ENCODE results near the gene FRMD4A. TPM values are rescaled to one million over a fixed set of nuclear protein-coding genes. Genes with fewer than 3 reads are reported as not detected.
"Not testable (repeated sequence)": the region's sequence is repeated elsewhere in the genome, so short reads cannot be mapped to it uniquely, and the experiment has no call there.

FRMD4A gene
- total RNA-seq, 1 experiment from 2014 or later = 8.8 TPM

DNA sequence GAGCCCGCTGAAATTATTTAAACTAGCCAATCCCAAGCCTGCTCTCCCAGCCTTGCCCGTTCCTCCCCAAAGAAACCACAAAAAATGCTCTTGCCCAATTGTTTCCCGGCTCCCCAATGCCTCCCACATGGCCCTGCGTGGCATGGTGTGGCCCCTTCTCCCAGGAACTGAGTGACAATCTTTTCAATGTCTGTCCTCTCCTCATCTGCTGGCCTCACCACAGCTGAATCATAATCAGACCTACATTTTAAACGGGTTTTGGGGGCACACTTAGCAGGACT, 542.5 kb downstream of the FRMD4A start:
- Histone ChIP-seq H3K9me3 (no peaks in the 10 kb centered on the region), H3K27me3 (no peaks in the 10 kb centered on the region), H3K36me3 (no peaks in the 10 kb centered on the region), H3K4me3 (no peak overlapping the region)
- no peak for DNase-seq

DNA sequence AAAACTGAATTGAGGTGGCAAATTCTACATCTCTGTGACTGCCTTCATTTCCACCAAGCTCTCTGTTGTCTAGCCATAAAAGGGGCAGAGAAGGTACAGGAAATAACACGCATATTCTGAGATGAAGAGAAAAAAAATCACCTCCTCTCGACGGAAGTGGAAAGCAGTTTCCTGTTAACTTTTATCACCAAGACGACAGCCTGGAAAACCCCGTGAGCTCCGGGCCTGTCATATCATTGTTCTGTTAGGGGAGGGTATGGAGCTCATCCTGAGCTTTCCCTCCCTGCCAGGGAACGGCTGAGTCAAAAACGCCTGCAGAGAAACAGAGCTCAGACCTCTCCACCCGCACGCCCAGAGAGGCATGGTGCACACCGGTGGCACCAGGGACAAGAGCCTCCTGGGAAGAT, 543.7 kb downstream of the FRMD4A start:
- Histone ChIP-seq H3K9me3 (no peaks in the 10 kb centered on the region), H3K4me3 (no peak overlapping the region), H3K36me3 (no peaks in the 10 kb centered on the region), H3K27me3 (no peaks in the 10 kb centered on the region)
- no peak for DNase-seq

DNA sequence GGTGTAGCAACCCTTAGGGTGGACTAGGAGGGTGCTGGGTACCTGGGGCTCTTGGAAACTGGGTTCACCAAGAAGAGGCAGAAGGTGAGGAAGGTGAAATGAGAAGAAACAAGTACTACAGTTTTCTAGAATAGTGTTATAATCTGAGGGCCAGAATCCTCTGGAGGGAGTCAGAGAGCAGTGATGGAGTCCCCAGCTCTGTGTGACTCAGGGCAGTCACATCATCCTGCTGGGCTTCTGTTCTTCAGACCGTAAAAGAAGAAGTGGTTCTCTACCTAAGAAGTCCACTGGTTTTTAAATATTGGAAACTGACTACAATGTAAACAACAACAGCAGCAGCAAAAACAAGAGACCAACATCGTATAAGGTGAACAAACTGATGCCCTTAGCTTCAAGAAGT, 546.7 kb downstream of the FRMD4A start:
- Histone ChIP-seq H3K27me3 (no peaks in the 10 kb centered on the region), H3K4me3 (no peak overlapping the region), H3K36me3 (no peaks in the 10 kb centered on the region), H3K9me3 (no peaks in the 10 kb centered on the region)
- DNase-seq = no peak

DNA sequence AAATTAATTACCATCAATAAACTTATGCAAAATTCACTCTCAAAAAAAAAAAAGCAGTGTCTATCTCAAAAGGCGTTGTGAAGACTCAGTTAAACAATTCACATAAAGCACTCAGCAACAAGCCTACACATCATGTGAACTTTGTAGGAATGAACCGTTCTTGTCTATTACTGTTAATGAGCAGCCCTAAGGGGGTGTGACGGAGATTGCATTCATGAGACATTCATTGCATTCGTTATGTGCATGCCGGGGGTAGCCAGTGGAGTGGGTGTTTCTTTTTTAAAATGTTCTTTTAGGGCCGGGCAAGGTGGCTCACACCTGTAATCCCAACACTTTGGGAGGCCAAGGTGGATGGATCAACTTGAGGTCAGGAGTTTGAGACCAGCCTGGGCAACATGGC, 551.0 kb downstream of the FRMD4A start:
- Histone ChIP-seq H3K36me3 (no peaks in the 10 kb centered on the region; the same call in 1 of the 2 replicates), H3K4me3 (no peak overlapping the region), H3K27me3 (no peaks in the 10 kb centered on the region), H3K9me3 (0 out of 2 replicates have a peak, but pooled peaks cover 4% of the 10 kb centered on the region)
- no peak for DNase-seq

DNA sequence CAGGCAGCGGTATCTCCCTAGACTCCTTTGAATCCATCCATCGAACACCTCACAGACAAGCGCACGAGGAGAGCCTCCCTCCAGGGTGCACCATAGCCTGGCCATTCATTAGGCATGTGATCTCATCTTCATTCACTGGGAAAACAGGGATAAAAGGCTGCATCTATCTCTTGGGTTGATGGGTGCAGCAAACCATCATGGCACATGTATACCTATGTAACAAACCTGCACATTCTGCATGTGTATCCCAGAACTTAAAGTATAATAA, 552.1 kb downstream of the FRMD4A start:
- H3K9me3 ChIP-seq, DNase-seq, H3K36me3 ChIP-seq, H3K27me3 ChIP-seq, H3K4me3 ChIP-seq: not testable (repeated sequence)

DNA sequence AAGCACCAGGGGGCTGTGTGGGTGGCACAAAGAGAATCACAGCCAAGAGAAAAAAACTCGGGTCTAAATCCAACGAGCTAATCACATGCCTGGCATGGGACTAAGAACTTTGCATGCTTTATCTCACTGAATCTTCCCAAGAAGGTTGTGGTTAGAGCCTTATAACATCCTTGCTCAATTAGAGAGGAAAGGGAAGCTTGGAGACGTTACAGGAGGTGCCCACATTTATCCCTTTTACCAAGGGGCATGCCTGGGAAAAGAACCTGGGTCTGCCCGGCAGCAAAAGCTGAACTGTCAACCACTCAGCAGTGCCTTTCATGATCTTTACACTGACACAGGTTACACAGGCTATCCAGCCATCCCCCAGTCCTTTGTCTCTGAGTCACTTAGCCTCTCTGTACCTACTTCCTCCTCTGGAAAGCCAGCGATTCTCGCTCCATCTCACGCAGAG, 553.8 kb downstream of the FRMD4A start:
- DNase-seq = peak; percentile 17
- Histone ChIP-seq H3K9me3 (0 out of 2 replicates have a peak, but pooled peaks cover 4% of the 10 kb centered on the region), H3K27me3 (no peaks in the 10 kb centered on the region), H3K36me3 (no peaks in the 10 kb centered on the region; the same call in 1 of the 2 replicates), H3K4me3 (no peak overlapping the region)

DNA sequence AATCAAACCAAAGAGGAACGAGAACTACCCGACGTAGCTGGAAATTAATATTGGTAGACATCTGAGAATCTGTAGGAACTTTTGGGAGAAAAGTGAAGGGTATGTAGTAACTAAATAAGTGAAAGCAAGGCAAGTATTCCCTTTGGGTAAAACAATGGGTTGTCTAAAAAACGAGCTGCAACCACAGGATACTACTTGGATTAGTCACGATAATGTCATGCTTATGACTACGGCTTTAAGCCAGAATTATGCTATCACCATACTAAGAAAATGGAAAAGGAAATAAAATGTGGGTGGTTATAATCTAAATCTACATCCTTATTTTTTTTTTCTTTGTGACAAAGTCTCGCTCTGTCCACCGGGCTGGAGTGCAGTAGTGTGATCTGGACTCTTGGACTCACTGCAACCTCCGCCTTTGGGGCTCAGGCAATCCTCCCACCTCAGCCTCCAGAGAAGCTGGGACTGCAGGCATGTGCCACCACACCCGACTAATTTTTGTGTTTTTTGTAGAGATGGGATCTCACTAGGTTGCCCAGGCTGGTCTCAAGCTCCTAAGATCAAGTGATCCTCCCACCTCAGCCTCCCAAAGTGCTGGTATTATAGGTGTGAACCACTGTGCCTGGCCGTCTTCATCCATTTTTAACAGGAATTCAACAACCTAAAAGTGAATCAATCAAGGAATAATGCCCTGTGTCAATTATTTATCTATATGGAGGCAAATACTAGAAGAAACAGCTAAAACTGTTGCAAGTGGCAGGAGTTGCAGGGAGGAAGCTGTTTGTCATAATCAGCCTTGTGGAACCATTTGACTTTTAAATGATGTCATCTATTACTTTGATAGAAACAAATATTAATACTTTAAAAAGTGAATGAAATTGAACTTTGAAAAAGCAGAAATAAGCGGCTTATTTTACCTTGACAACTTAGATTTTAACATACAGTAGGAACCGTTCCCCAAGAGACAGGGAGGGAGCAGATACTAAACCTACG, 554.6 kb downstream of the FRMD4A start:
- no peaks in the 10 kb centered on the region for H3K27me3 ChIP-seq
- 0 out of 2 replicates have a peak, but pooled peaks cover 4% of the 10 kb centered on the region for H3K9me3 ChIP-seq
- no peak for DNase-seq
- H3K4me3 ChIP-seq = no peak overlapping the region
- H3K36me3 ChIP-seq = no peaks in the 10 kb centered on the region; the same call in 1 of the 2 replicates

DNA sequence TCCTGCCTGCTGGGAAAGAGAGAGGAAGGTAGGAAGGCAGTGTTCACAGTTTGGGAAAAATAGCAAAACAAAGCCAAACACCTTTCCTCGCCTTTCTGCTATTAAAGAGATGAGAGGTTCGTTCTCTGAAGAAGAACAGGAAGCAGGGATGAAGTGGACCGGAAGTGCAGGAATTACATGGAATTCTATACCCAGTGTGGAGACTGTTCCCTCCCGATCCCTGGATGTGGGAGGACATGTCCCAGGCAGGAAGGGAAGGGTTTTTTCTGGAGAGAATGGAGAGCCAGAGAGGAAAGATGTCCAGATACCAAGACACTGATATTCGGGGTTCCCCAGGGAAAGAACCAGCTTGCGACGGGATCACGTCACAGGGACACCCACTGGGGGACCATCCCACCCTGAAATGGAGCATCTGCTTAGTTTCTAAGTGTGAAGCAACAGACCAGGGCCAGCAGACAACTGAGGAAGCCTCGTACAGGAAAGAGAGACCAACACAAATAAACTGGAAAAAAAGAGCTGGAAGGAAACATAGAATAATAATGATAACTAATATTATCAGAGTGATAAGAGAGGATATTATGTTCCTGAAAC, 556.3 kb downstream of the FRMD4A start:
- no peak overlapping the region for H3K4me3 ChIP-seq
- no peak for DNase-seq

DNA sequence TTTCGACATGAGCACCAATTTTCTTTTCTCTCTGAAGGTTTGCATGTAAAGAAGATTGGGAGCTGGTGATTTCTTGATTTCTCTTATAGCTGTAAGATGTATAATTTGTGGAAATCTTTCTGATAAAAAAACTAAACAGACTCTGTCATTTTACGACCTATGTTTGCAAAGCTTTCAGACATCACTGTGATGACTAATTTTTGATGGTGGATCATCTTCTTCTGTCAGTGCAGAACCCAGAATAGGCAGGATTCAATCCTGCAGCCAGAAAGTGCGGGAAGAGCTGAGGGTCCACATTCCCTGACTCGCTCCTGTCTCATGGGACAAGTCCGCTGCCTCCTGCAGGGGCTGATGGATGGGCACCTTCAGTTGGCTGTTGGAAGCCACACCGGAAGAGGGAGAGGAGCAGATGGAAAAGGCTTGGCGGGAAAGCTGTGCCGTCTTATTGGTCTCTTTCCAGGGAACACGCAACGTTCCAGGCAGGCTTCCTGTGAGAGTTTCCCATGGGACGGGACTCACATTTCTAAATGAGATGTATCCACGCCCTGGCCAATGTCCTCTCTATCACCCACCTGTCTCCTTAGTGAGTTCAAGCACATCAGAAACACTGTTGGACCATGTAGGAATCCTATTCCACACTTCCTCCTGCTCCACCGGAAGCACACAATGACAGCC, 557.1 kb downstream of the FRMD4A start:
- no peaks in the 10 kb centered on the region for H3K27me3 ChIP-seq
- DNase-seq = no peak
- no peak overlapping the region for H3K4me3 ChIP-seq
- 0 out of 2 replicates have a peak, but pooled peaks cover 4% of the 10 kb centered on the region for H3K9me3 ChIP-seq
- no peaks in the 10 kb centered on the region; the same call in 1 of the 2 replicates for H3K36me3 ChIP-seq

More for the DNA sequence above, 556.3 kb downstream of the FRMD4A start:
- Histone ChIP-seq H3K27me3 (no peaks in the 10 kb centered on the region), H3K36me3 (no peaks in the 10 kb centered on the region; the same call in 1 of the 2 replicates), H3K9me3 (0 out of 2 replicates have a peak, but pooled peaks cover 4% of the 10 kb centered on the region)

DNA sequence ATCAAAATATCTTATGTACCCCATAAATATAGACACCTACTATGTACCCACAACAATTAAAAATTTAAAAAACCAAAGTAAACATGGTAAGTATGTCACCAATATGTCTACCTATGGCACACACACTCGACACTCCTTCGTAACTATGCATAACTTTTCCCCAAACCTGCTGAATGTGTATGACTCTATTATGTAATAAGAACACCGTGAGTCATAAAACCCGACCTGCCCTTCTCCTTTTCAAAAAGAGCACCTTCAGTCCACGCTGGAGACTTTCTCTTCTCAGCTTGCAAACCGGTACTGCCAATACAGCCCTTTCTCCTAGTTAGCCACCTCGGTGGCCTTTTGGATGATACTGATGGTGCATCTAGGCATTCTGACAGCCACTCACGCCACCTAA, 557.7 kb downstream of the FRMD4A start:
- no peak overlapping the region for H3K4me3 ChIP-seq
- H3K27me3 ChIP-seq = no peaks in the 10 kb centered on the region
- no peak for DNase-seq
- H3K9me3 ChIP-seq = 0 out of 2 replicates have a peak, but pooled peaks cover 4% of the 10 kb centered on the region
- H3K36me3 ChIP-seq = no peaks in the 10 kb centered on the region; the same call in 1 of the 2 replicates

DNA sequence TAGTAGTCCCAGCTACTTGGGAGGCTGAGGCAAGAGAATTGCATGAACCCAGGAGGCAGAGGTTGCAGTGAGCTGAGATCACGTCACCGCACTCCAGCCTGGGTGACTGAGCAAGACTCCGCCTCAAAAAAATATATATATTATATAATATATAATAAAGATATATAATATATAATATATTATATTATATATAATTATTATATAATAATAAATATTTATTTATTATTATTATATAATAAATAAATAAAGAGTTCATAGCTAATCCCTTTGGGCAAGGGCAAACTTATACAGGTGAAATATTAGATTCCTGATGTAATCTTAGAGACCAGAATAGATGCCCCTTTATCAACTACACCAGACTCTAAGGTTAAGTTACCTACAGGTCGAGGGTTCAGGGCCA, 558.7 kb downstream of the FRMD4A start:
- no peaks in the 10 kb centered on the region for H3K27me3 ChIP-seq

DNA sequence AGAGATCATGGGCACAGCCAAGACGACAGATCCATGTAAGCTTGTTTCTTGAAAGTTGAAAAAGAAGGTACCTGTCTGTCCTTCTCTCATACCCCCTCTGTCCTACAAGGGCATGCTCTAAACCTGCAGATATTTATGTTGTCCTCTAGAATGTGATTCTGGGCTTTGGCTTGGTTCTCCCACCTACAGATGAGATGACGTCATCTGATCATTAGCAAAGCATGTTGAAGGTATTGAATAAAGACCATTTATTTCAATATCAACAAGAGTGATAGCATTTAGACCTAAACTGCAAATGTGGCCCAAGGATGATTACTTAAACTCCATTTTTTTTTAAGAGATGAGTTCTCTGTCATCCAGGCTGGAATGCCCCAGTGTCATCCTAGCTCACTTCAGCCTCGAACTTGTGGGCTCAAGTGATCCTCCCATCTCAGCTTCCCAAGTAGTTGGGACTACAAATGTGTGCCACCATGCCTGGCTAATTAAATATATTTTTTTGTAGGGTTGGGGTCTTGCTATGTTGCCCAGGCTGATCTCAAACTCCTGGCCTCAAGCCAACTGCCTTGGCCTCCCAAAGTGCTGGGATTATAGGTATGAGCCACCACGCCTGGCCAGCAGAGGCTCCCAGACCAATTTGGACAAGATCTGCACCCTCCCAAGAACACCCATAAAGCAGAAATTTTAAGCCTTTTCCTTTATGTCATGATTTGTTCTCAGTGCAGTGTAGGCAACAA, 559.8 kb downstream of the FRMD4A start:
- no peak for DNase-seq
- Histone ChIP-seq H3K4me3 (no peak overlapping the region), H3K36me3 (no peaks in the 10 kb centered on the region; the same call in 1 of the 2 replicates), H3K27me3 (no peaks in the 10 kb centered on the region), H3K9me3 (0 out of 2 replicates have a peak, but pooled peaks cover 4% of the 10 kb centered on the region)

More for the DNA sequence above, 558.7 kb downstream of the FRMD4A start:
- DNase-seq = no peak
- 0 out of 2 replicates have a peak, but pooled peaks cover 4% of the 10 kb centered on the region for H3K9me3 ChIP-seq
- H3K4me3 ChIP-seq = no peak overlapping the region
- no peaks in the 10 kb centered on the region; the same call in 1 of the 2 replicates for H3K36me3 ChIP-seq

DNA sequence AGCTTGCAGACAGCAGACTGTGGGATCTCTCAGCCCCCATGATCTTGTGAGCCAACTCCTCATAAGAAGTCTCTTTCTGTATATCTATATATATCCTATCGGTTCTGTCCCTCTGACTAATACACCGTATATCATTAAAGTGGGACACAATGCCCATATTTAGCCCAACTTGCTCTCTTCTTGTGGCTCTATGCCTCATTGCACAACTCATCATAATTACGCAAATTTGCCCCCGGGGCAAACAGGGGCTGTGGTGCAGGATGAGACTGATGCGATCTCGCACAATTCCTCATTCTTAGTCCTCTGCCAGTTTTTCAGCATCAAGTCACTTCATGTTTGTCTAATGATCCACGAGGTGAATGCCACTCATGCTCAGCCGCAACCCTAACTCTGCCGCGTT, 560.8 kb downstream of the FRMD4A start:
- no peak for DNase-seq
- Histone ChIP-seq H3K36me3 (no peaks in the 10 kb centered on the region), H3K9me3 (no peaks in the 10 kb centered on the region)

DNA sequence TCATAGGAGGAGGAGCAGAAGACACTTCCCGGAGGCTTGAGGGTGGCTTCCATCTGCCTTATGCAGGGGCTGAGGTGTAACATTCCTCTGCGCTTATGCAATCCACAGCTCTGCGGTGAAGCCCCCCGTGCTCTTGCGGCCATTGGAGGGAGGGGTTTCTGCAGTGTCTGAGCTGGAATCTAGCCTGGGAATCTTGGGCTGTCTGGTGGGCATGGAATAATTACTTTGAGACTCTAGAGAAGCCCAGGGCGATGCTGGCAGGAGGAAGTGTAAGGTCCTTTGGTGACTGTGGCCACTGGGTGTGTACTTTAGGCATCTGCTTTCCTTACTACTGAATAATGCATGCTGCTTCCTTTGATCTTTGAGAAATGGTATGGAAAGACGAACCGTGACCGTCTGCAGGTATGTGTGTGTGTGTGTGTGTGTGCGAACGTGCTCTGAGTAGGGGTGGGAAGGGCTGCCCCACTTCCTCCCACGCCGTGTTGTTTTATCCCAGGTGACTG, 563.0 kb downstream of the FRMD4A start:
- no peak for DNase-seq
- no peaks in the 10 kb centered on the region for H3K9me3 ChIP-seq
- no peak overlapping the region for H3K4me3 ChIP-seq
- H3K36me3 ChIP-seq = no peaks in the 10 kb centered on the region
- no peaks in the 10 kb centered on the region for H3K27me3 ChIP-seq

More for the DNA sequence above, 560.8 kb downstream of the FRMD4A start:
- H3K4me3 ChIP-seq = no peak overlapping the region
- H3K27me3 ChIP-seq = no peaks in the 10 kb centered on the region

DNA sequence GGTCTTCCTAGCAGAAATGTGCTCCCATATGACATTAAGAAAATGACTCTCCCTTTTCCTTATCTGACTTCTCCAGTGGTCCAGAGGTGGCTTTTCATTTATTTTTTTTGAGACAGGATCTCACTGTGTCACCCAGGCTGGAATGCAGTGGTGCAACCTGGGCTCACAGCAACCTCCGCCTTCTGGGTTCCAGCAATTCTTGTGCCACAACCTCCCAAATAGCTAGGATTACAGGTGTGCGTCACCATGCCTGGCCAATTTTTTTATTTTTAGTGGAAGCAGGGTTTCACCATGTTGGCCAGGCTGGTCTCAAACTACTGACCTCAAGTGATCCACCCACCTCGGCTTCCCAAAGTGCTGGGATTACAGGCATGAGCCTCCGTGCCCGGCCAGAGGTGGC, 563.6 kb downstream of the FRMD4A start:
- H3K4me3 ChIP-seq, H3K36me3 ChIP-seq, H3K9me3 ChIP-seq, DNase-seq, H3K27me3 ChIP-seq: not testable (repeated sequence)

DNA sequence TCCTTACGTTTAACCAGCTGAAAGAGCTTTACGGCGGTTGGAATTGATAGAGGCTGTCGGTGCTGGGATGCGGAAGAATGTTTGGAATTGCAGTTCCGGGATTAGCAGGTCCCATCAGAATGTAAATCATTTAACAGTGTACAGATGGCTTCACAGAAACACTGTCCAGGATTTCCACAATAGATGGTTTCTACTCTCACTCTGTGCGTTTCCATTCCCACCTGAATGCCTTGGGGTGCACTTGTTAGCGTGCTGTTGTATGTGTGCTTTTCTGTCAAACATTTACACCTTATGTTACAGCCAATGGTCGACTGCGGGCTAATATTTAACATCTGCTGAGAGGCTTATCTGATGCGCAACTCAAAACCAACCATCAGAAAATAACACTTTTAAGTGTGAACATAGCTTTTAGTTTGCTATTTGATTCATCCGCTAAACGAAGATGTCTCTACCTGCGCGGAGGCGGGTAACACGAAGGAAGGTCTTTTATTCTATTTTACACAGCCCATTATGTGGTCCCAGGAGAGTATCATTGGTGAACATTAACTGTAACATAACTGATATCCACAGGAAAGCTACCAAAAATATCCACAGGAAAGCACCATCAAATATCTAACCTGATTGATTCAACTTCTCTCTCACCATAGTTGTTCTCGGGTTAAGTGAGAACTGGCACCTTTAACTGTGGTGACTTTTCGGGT, 564.9 kb downstream of the FRMD4A start:
- no peaks in the 10 kb centered on the region for H3K36me3 ChIP-seq
- DNase-seq = no peak
- no peaks in the 10 kb centered on the region for H3K27me3 ChIP-seq
- no peak overlapping the region for H3K4me3 ChIP-seq
- H3K9me3 ChIP-seq = no peaks in the 10 kb centered on the region
